ENCODE measurements around the gene CYP27C1. TPM values are rescaled to one million over a fixed set of nuclear protein-coding genes. Genes with fewer than 3 reads are reported as not detected.
A peak's percentile ranks its signal among the peaks of the same experiment; 100 is the strongest.

Gene CYP27C1
- total and polyA plus RNA-seq, 2 of the 13 experiments (the other 11 are each of a cell fraction or from before 2014, with no cell fraction given), result not detected

DNA sequence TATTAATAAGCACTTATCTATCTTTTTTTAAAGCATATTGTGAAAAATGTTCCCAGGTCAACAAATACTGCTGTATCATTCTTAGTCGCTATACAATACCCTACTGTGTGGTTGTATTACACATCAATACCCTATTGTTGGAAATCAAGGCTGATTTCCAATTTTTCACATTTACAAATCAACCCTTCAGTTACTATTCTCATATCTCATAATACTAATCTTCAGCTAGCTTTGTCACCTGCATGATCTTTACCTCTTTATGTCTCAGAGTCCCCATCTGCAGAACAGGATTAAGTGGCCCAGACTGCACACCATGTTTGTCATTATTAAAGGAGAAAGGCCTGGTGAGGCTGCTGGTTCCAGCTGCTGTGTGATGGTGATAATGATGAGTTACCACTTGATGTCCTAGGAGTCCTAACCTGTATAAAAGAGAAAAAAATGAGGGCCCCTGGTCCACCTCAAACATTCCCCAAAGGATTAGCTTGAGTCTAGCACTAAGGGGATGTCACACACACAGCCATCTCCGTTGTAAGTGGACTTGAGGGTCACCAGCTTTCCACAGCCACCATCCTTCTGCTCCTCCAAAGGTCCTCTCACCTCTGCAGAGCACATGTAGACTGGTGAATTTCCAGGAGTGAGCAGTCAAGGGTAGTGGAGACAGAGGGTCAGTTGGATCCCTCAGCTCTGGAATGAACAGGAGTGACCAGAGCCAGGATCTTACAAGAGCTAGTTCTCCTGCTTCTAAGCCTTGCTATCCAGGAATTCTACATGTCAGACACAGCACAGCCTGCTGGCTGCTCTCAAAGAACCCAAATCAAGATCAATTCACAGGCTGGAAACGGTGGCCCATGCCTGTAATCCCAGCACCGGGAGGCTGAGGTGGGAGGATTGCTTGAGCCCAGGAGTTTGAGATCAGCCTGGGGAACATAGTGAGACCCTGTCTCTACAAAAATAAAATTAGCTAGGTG is 77.2 kb downstream of the CYP27C1 start:
- WGBS (ENCODE audit: low lambda C conversion rate), result 25% methylated on average over 4 of the region's 4 CpGs
- no TSS peak for BruUV-seq (replicated peaks)
- Histone ChIP-seq H3K36me3 (replicated peaks in 1 of 2; ENCODE audit: control insufficient read depth in 1 of 2, insufficient read depth in 2 of 2, low read length in 2 of 2) (no peaks in the 10 kb centered on the region), H3K27ac (ENCODE audit: extremely low read length, insufficient read depth, low read length) (no peak overlapping the region), H3K79me2 (ENCODE audit: insufficient read depth, low read length) (no peaks in the 10 kb centered on the region), H3K4me3 (replicated peaks in 1 of 3; ENCODE audit: insufficient read depth in 1 of 3, low read depth in 2 of 3, low read length in 3 of 3) (no peak overlapping the region), H3K9me3 (ENCODE audit: low read length) (no peaks in the 10 kb centered on the region), H4K20me1 (ENCODE audit: insufficient read depth, low read length) (no peaks in the 10 kb centered on the region), H3K27me3 (ENCODE audit: control insufficient read depth in 1 of 2, insufficient read depth in 2 of 2, low read length in 2 of 2) (peaks cover 5 to 18% of the 10 kb centered on the region in 2 experiments; a peak in 2 of 5 replicates), H3K9ac (ENCODE audit: insufficient read depth, low read depth, low read length) (no peak overlapping the region), H2AFZ (ENCODE audit: low read length) (no peak overlapping the region), H3K4me2 (ENCODE audit: low read depth, low read length) (no peak overlapping the region), H3K4me1 (ENCODE audit: insufficient read depth, low read length) (no peaks in the 10 kb centered on the region)
- ChIA-PET POLR2A (no interaction called here), CTCF (ENCODE audit: low intra/inter-chr PET ratio, low total read pairs) (no interaction called here)
- intact Hi-C loops (cut with micrococcal nuclease; ENCODE audit: unreplicated experiment), result no loop called here
- in situ Hi-C loops (cut with HindIII; ENCODE audit: extremely low pct_ligation_motif_present, low pct_unique_long_range_greater_than_20kb), result no loop called here
- FAIRE-seq (no peak), ATAC-seq (peak; percentile 51), DNase-seq (ENCODE audit: low spot score) (no peak)
- TF ChIP-seq TMF1 (CRISPR knock-in tag; IDR thresholded peaks at IDR 0.05; ENCODE audit: low read depth) (no peak), RBAK (CRISPR knock-in tag; IDR thresholded peaks at IDR 0.05) (no peak), GFI1 (CRISPR knock-in tag; IDR thresholded peaks at IDR 0.05; ENCODE audit: borderline replicate concordance) (no peak), ZNF282 (IDR thresholded peaks at IDR 0.05; ENCODE audit: partially characterized antibody) (no peak), ZNF253 (CRISPR knock-in tag; IDR thresholded peaks at IDR 0.05; ENCODE audit: borderline replicate concordance) (no peak), ZNF598 (CRISPR knock-in tag; IDR thresholded peaks at IDR 0.05; ENCODE audit: borderline replicate concordance) (no peak), MTF2 (CRISPR knock-in tag; IDR thresholded peaks at IDR 0.05; ENCODE audit: borderline replicate concordance) (no peak)
- TF ChIP-seq, protein P1, sequence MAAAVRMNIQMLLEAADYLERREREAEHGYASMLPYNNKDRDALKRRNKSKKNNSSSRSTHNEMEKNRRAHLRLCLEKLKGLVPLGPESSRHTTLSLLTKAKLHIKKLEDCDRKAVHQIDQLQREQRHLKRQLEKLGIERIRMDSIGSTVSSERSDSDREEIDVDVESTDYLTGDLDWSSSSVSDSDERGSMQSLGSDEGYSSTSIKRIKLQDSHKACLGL (CRISPR knock-in tag; IDR thresholded peaks at IDR 0.05), result no peak

Data from HepG2 (cell line).